Measurements from ENCODE around the gene PRR30.
"Not testable (repeated sequence)": the region's sequence is repeated elsewhere in the genome, so short reads cannot be mapped to it uniquely, and the experiment has no call there.

The PRR30 gene

DNA sequence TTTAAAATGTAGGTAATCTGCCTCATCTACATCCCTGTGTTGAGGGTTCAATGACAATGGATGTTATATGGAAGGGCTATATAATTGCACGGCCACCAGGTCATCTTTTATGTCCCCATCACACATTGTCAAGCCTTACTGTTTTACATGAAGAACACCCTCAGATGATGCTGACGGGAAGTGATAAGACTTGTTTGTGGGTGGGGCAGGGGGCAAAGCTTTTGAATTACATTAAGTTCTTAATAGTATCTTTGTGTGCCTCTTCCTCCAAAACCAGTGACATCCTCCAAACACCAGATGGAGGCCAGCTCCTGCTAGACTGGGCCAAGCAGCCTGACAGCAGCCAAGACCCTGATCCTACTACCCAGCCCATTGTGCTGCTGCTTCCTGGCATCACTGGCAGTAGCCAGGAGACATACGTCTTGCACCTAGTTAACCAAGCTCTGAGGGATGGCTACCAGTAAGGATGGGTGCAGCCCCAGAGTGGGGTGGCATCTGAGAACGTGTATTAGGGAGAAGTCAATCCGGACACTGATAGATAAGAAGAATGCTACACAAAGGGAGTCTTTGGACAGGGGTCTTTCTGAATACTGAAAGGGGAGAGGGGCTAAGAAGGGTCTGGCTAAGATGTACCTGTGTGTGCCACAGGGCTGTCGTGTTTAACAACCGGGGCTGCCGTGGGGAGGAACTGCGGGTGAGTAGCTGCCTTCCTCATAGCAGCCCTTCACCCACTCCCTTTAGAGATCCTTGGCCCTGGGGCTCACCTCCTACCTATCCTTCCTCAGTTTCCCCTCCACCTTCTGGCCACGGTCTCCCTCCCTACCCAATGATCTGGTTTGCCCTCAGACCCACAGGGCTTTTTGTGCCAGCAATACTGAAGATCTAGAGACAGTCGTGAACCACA, 10.3 kb downstream of the PRR30 start:
- DNase-seq (ENCODE audit: low read depth), result no peak

- DNase-seq (ENCODE audit: low read depth), result no peak
These were observed 11.1 kb downstream of the PRR30 start for GRCh38 chr2:27127883-27128667.

GRCh38 chr2:27126252-27126710, 12.9 kb downstream of the PRR30 start:
- DNase-seq (ENCODE audit: low read depth), result no peak

DNA sequence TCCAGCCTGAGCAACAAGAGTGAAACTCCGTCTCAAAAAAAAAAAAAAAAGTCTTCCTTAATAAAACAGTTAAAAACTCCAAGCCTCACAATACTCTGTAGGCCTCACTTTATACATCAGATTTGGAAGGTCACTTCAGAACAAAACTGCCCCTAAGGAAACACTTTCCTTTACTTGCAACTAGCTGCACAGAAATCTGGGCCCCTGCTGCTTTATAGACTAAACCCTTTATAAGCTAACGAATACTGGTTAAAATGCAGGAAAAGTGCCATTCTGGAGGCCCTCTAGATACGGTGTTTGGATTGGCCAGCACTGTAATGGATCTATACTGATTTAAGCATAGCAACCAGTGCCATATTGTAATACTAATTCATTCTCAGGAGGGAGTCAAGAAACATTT, 14.1 kb downstream of the PRR30 start:
- no peak for DNase-seq (ENCODE audit: low read depth)

- DNase-seq (ENCODE audit: low read depth), result no peak
These were observed 15.7 kb downstream of the PRR30 start, which contains the start of gene ABHD1 for GRCh38 chr2:27123302-27124150. TSS of gene ABHD1 (plus strand) at chr2:27123815. CDS start at chr2:27123949, 134 bp downstream.

DNA sequence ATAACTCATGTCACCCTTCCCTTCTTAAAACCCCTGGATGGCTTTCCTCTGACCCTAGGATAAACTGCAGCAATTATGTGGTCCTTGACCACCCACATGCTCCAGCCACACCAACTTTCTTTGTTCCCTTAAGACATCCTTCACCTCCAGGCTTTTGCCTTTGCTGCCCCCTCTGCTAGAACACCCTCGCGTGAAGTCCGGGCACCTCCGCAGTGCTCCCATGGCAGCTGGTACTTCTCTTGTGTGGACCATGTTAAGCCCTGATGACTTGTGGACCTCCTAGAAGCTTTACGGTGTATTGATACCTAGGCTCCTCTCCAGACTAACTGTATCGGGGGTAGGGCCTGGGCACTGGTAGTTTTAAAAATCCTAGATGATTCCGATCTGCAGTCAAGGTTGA, 16.4 kb downstream of the PRR30 start:
- DNase-seq (ENCODE audit: low read depth), result no peak

- no peak for DNase-seq (ENCODE audit: low read depth)
These were observed 17.3 kb downstream of the PRR30 start for GRCh38 chr2:27121906-27122305.

DNA sequence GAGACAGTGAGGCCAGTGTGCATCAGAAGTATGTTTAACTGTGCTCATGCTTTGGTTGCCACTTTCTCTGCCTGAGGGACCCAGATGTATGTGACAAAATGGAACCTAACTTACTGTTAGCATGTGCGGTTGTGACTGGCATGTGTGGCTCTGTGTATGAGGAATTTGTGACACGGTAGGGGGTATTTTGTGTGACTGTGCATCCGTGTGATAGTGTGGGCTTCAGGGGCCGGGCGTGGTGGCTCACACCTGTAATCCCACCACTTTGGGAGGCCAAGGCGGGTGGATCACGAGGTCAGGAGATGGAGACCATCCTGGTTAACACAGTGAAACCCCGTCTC, 19.9 kb downstream of the PRR30 start:
- not testable (repeated sequence) for DNase-seq (ENCODE audit: low read depth)

- DNase-seq (ENCODE audit: low read depth), result no peak
These were observed 20.5 kb downstream of the PRR30 start, which contains the start of gene CGREF1 for GRCh38 chr2:27118525-27119329. TSS of gene CGREF1 (minus strand) at chr2:27119128. CDS start at chr2:27104366, 14,762 bp downstream.

DNA sequence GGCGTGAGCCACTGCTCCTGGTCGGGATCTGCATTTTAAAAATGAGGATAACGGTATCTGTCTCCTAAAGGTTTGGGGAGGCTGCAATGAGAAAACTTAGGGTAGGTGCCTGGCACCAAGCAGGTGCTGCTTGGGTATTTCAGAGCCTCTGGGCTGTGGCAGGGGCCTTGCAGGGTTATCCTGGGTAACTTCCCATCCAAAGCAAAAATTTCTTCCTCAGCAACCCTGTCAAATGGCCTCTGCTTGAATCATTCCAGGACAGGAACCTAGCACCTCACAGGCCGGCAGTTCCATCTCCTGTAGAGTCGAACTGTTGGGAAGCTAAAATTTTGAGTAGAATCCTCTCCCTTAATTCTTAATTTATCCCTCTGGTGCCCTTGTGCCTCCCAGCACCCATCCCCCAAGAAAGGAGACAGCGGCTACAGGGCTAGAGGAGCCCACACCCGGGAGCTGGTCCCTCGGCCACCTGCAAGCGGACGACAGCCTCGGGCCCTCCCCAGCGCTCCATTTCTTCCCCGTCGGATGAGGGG, 21.1 kb downstream of the PRR30 start:
- no peak for DNase-seq (ENCODE audit: low read depth)

DNA sequence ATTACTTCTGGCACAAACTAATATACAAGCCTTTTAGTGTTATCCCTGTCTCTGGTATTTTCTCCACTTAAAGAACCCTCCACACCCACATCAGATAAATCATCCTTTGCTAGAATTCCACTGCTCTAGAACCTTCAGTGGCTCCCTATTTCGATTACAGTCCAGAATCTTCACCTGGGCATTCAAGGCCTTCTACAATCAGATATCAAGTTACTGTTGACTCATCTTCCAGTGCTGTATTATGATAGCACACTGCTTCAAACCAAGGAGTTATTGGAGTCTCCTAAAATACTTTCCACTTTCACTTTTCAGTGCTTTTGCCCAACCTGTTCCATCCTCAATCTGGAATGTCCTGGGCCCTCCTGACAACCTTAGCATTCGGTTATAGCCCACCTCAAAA, 23.7 kb downstream of the PRR30 start:
- peak; percentile 17 for DNase-seq (ENCODE audit: low read depth)

GRCh38 chr2:27111392-27112078, 27.7 kb downstream of the PRR30 start:
- not testable (repeated sequence) for DNase-seq (ENCODE audit: low read depth)

GRCh38 chr2:27110603-27111352, 28.4 kb downstream of the PRR30 start:
- not testable (repeated sequence) for DNase-seq (ENCODE audit: low read depth)

DNA sequence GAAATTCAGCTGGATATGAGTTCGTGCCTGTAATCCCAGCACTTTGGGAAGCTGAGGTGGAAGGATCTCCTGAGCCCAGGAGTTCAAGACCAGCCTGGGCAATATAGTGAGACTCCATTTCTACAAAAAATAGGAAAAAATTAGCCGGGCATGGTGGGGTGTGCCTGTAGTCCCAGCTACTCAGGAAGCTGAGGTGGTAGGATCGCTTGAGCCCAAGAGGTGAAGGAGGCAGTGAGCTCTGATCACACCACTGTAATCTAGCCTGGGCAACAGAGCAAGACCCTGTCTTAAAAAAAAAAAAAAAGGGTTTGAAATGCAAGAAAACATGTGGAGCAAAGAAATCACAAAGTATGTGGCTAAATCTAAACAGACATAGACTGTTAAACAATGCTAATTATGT, 30.1 kb downstream of the PRR30 start:
- no peak for DNase-seq (ENCODE audit: low read depth)

DNA sequence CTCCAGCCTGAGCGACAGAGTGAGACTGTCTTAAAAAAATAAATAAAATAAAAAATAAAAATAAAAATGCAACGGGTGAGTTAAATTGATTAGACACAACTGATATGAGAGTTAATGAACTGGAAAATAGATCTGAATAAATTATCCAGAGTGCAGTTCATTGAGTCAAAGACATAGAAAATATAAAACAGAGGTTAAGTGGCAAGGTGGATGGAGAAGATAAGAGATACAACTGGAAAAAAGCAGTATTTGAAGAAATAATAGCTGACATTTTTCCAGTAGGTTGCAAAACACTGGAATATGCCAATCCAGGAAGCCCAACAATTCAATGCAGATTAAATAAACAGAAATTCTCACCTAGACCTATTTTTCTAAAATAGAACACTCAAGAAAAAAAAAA, 31.0 kb downstream of the PRR30 start:
- DNase-seq (ENCODE audit: low read depth), result no peak

GRCh38 chr2:27105981-27106380, 33.2 kb downstream of the PRR30 start:
- no peak for DNase-seq (ENCODE audit: low read depth)

DNA sequence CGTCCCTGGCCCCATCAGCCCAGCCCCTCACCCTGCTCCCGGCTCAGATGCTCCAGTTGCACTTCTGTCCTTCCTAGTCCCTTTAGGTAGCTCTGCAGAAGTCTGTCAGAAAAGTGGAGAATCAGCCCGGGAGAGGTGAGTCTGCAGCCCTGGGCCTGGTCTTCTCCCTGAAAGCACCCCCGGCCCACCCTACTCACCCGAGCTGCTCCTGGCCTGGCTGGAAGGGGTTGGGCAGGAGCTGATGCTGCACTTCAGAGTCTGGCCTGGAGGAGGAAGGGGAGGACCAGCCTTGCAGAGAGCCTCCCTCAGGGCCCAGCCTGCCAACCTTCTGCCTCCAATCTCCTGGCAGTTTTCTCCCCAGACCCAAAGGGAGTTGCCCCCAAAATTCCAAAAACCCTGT, 36.9 kb downstream of the PRR30 start:
- no peak for DNase-seq (ENCODE audit: low read depth)

- DNase-seq (ENCODE audit: low read depth), result no peak
These were observed 39.2 kb downstream of the PRR30 start for GRCh38 chr2:27100036-27100435.

- no peak for DNase-seq (ENCODE audit: low read depth)
These were observed 39.8 kb downstream of the PRR30 start for GRCh38 chr2:27099334-27099955.
